ENCODE results near the gene SSR1.

GRCh38 chr6:7273709-7274108 lies 39.3 kb downstream of the SSR1 start:
- TF ChIP-seq EZH2 (optimal IDR thresholded peaks at IDR 0.05; ENCODE audit: low read depth, low read length) (no peak), CTCF (IDR thresholded peaks at IDR 0.05; ENCODE audit: low read length) (no peak), EZH2phosphoT487 (IDR thresholded peaks at IDR 0.05; ENCODE audit: low read length) (no peak)

Data from MM.1S (cell line).